ENCODE data around the gene FMNL3.
"Not testable (repeated sequence)": the region's sequence is repeated elsewhere in the genome, so short reads cannot be mapped to it uniquely, and the experiment has no call there.

The FMNL3 gene

DNA sequence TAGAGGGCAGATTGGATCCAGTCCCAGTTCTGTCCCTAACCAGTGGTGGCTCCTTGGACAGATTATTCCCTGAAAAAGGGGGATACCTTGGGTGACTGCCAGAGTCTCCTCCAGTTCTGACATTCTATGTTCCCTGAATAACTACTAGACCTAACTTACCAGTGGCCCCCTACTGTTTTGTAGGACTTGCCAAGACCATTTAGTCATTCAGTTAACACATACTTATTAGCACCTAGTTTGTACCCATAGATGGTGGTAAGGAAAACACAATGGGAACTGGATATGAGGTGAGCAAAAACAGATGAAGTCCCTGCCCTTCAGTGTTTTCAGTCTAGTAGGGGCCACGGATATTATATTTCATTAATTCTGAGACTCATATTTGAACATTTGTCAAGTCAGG is 80.4 kb downstream of the FMNL3 start:
- FAIRE-seq = no peak

DNA sequence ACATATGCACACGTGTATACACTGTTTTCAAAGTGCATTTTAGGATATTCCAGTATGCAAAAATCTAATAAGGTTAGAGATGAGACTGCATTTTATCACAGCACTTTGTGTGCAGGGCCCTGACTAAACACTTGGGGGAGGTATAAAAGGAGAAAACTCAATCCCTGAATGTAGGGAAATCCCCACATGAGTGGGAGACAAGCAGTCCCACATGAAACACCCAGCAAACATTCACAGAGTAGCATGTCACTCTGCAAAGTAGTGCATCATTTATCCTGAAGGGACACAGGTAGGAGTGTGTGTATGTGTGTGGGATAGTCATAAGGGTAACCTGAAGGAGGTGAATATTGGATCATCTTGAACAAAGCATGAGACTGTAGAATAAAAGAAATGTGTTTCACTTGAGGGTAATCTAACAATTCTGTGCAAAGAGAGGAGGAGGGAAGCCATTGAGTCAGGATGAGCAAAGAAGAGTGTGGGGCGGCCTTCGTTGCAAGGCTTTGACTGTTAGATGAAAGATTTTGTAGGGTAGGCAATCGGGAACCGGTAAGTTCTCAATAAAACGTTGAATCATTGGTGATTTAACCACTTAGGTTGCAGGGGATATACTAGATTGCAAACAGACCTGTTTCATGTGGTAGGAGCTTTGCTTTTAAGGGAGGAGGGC is 80.9 kb downstream of the FMNL3 start:
- FAIRE-seq = no peak

DNA sequence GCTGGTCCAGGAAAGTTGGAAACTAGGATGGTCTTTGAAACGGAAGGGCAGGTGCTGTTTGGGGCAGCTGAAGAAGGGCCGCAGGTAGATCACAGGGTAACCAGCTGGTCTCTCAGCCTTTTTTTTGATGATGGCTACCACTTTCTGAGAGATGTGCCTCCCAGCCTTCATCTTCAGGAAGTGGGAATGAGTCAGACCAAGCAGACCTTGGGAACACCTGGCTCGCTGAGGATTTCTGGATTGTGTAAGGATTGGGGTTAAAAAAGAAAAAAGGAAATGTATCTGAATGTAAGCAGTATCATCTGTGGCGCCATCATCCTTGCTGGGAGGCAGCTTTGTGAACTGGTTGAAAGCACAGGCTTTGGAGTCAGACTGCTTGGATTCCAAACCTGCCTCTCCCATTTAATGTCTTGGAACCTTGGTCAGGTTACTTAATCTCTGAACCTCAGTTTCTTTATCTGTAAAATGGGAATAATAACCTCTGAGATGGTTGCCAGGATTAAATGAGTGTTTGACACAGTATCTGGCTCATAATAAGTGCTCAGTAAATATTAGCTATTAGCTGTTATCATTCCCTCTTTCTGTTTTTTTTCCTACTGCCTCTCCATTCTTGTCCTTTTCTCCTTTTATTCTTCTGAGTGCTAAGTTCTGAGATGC is 82.2 kb downstream of the FMNL3 start:
- no peak for FAIRE-seq

DNA sequence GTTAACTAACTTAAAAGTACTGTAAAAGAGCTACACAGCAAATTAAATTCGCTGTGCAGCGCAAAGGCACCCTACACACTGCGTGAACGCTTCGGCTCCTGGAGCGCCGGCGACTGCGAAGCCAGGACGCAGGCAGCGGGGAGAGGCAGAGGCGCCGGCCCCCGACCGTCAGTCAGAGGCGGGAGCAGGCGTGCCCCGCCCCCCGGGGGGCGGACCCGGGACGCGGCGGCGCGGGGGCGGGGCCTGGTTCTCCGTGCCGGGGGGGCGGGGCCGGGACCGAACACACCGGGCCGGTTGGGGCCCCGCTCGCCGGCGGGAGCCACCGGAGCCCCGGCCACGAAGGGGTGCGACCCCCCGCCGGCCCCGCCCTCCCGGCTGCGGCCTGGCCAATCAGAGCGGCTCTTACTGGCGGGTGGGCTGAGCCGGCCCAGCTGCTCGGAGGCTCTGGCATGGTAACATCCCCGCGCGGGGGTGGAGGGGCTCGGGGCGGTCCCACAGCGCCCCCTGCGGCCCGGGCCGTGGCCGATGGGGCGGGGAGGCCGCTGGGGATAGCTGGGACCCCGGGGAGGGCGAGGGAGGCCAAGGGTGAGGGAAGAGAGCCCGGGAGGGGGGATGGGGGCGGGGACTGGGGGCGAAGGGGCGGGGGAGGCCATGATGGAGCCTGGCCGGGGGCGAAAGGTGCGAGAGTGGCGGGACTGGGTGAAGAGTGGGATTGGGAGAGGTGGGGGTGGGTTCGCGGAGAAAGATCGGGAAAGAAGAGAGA is 83.9 kb downstream of the FMNL3 start, which contains the start of gene PRPF40B:
TSS of gene PRPF40B (plus strand) at position 420 of the 763 bp plus-strand sequence. CDS start at position 450, 30 bp downstream.
- no peak for FAIRE-seq

DNA sequence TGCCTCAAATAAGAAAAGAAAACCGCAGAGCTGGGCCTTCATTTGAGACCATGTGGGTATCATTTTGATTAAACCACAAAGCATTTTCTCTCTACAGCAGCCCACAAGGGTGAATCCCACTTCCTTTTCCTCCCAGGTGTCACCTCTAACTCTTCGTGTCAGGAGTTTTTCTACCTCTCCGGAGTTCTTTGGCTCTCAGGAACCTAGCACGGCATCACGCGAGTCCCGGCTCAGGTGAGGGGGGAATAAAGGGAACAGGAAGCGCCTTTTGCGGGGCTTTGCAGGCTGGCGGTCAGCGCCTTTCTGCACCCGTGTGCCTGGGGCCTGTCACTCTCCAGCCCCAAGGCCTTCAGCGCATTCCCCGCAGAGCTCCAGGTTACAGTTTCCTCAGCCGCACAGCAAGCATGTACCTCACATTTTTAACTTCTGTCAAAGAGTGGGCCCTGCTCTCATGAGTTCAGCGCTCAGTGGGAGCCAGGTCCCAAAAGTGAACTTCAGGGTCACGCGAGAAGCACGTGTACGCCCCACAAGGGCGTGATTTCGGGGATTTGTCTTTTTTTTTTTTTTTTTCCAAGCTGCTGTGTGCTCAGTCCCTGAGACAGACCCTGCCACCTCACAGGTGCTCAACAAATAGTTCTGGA is 84.6 kb downstream of the FMNL3 start:
- no peak for FAIRE-seq

DNA sequence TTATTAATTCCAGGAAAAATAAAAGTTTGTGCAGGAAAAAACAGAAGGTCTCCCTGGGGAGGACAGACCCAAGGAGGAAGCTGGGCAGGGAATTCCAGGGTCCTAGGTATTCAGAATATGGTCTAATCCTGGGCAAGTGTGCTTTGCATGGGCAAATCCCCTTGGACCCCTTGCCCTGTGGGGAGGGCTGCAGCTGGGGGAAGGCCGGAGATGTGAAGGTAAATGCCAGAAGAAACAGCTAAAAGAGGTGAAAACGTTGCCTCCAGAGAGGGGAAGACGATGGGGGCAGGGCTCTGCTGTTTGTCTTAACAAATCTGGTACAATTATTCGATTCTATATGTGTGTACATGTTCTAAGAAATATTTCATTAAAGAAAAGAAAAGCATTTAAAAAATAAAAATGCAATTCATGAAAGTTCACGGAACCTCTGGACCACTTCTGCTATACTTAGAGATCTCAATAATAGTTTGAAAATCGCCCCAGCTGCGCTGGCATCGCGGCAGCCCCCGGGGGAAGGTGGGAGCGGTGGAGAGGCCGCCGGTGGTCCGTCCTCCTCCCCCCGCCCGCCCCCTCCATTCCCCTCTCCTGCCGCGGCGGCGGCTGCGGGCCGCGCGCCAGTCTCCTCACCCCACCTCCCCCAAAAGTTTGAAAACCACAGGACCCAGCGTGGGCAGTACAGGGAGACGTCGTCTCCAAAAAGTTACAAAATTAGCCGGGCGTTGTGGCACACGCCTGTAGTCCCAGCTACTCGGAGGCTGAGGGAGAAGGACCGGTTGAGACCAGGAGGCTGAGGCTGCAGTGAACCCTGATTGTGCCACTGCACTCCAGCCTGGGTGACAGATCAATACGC is 85.3 kb downstream of the FMNL3 start:
- no peak for FAIRE-seq

DNA sequence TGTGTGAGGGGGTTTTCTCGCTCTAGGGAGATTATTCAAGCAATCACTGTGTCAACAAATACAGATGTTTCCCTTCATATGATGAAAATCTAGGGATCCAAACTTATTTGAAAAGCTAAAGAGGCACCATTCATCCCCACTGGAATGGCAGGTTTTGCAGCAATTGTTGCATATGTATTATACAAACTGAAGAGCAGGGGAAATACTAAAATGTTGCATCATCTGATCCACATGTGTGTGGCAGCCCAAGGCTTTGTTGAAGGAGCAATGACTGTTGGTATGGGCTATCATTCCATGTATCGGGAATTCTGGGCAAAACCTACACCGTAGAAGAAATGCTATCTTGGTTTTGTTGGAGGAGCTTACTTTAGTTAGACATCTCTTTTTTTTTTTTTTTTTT is 87.9 kb downstream of the FMNL3 start:
- FAIRE-seq = no peak

DNA sequence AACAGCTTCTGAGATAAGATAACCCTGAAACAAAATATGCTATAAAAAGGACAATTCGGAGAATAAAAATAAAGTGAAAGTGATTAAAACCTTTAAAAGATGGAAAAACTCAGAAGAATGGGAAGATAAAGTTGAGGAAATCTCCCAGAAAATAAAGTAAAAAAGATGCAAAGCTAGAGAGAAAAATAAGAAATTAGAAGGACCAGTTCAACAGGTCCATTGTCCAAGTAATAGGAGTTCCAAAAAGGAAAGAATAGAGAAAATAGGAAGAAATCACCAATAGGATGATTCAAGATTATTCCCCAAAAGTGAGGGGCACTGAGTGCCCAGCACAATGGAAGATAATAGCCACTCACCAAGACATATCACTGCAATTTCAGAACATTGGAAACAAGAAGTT is 88.6 kb downstream of the FMNL3 start:
- FAIRE-seq = no peak

DNA sequence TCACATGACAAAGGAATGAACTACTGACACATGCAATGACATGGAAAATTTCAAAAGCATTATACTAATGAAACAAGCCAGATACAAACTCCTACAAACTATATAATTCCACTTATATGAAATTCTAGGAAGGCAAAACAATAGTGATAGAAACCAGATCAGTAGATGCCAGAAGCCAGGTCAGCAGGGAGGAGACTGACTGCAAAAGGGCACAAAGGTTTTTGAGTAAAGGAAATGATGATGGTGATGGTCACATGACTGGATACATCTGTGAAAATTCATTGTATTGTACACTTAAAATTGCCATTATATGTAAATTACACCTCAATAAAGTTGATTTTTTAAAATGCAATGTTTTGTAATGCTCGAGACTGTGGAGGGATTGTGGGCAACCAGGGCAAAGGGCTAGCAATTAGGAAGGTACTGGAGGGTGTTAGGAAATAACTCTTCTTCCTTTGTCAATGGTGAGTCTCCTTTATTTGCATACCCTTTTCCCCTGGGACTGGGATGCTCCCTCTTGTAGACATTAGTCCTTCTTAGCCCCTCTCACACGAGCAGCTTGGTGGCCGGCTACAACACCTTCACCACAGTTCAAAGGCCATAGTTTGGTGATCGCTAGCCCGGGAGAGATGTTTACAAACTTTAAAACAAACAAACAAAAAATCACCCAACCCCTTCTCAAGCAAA is 90.5 kb downstream of the FMNL3 start:
- no peak for FAIRE-seq

DNA sequence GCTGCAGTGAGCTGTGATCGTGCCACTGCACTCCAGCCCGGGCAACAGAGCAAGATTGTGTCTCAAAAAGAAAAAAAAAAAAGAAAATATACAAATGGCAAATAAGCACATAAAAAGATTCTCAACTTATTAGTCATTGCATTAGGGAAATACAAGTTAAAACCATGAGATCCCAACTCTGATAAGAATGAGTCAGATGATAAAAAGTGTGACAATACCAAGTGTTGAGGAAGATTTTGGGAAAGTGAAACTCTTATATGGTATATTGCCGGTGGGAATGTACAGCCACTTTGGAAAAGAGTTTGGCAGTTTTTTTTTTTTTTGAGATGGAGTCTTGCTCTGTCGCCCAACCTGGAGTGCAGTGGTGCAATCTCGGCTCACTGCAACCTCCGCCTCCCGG is 91.5 kb downstream of the FMNL3 start:
- no peak for FAIRE-seq

DNA sequence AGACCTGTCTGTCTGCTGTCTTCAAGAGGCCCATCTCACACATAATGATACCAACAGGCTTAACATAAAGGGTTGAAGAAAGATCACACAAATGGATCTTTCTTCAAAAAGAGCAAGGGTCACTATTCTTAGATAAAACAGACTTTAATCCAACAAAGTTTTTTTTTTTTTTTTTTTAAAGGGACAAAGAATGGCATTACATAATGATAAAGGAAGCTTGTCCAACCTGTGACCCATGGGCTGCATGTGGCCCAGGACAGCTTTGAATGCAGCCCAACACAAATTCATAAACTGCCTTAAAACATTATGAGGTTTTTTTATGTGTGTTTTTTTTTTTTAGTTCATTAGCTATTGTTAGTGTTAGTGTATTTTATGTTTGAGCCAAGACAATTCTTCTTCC is 95.0 kb downstream of the FMNL3 start:
- FAIRE-seq = no peak

DNA sequence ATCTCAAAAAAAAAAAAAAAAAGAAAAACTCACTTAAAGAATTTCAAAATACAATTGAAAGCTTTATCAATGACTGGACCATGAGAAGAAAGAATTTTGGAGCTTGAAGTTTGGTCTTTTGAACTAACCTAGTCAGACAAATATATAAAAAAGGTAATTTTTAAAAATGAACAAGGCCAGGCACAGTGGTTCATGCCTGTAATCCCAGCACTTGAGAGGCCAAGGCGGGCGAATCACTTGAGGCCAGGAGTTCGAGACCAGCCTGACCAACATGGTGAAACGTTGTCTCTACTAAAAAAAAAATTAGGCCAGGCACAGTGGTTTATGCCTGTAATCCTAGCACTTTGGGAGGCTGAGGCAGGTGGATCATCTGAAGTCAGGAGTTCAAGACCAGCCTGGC is 96.4 kb downstream of the FMNL3 start:
- FAIRE-seq = not testable (repeated sequence)

DNA sequence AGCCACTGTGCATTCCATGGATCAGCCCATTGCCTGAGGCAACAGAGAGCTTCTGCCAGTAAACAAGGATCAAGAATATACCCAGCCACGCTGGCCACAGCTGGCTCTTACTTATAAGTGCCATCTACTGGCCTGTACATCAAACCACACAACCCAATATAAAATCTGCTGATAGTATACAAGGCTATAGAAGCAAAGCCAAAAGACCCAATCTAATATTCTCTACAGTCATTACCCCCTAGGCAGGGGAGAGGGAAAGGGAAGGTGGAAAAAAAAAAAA is 97.4 kb downstream of the FMNL3 start:
- FAIRE-seq = no peak

DNA sequence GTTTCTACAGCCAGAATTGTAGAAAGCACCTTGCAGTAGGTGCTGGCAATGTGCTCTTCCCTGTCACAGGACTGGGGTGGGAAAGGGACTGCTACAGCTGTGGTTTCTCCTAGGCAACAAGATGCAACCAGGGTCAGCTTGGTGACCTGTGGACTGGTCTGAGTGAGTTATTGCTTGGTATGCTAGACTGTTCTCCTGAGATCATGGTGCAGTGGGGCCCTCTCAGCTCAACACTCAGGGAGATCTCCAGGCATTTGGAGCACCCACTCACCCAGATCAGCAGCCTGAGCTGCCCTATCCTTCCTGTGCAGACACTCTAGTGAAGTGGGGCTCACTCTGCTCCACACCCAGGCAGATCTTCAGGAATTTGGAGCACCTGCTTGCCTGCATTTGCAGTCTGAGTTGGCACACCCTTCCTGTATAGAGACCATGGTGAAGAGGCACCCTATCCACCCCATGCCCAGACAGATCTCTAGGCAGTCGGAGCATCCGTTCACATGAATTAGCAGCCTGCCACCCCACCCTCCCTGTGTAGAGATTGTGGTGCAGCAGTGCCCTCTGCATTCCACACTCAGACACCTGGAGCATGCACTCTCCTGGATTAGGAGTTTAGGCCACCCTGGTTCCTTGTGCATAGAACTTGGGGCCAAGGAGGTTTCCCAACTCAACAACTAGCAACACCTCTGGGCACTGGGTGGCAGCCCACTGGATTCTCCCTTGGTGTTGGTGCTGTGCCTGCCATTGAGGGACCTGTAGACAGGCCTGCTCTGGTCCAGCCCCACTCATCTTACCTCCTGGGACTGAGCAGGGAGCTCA is 97.9 kb downstream of the FMNL3 start:
- no peak for FAIRE-seq

DNA sequence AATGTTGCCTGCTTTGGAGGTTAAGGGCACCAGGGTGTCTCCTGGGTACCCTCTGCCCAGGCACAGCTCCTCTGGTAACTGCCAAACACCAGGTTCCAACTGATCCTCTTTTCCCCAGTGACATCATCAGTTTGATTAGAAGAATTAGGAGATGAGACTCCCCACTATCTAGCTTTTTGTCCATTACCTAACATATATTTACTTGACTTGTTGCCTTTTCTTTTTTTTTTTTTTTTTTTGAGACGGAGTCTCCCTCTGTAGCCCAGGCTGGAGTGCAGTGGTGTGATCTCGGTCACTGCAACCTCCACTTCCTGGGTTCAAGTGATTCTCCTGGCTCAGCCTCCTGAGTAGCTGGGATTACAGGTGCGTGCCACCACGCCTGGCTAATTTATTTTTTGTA is 101.7 kb downstream of the FMNL3 start, which contains the start of gene FAM186B:
TSS of gene FAM186B (minus strand) at position 101 of the 400 bp plus-strand sequence. CDS start 162 bp downstream, outside the sequence.
- FAIRE-seq = not testable (repeated sequence)

DNA sequence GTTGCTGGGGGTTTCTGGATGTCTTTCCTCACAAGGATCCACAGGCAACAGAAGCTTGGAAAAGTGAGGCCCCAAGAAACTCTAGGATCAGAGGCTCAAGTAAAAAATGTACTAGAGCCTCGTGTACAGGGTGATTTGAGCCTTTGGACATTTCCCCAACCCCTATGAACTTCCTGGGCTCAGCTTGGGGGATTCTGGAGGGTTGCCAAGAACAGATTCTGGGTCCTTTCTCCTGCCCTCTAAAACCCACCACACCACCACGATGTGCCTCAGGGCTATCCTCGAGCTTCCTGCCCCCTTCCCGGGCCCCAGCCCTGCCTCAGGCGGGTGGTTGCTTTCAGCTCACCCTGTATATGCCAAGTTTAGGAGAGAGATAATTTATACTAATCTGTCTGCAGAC is 102.3 kb downstream of the FMNL3 start:
- no peak for FAIRE-seq

DNA sequence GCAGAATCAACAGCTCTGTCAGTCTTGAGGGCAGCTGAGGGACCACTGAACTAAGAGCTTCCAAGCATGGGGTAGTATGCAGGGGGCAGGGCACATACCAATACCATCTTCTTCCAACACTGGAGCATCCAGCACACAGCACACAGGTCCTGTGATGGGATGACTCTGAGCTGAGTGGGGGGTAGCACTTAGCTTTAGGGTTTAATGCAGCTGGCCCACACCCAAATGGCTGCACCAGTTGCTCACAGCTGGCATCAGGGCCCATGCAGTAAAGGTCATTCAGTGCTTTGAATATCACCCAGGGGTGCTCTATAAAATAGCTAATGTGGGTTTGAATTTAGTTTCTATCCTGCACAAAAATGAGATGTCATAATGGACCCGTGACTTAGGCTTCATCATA is 103.5 kb downstream of the FMNL3 start:
- FAIRE-seq = no peak

DNA sequence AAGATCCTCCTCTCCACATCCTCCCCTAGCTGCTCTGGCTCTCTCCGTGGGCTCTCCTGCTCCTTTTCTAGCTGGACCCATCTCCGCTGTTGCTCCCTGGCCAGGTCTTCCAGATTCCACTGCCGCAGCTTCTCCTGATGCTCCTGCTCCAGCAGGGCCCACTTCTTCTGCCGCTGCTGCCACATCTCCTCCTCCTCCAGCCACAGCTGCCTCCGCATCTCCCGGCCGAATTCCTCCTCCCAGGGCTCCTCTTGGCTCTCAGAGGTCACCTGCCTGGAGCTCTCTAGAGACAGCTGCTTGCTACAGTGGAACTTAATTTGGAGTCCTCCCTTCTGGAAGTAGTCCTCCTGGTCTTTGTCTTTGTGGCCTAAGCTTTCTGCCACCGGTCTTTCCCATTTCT is 107.2 kb downstream of the FMNL3 start:
- no peak for FAIRE-seq

DNA sequence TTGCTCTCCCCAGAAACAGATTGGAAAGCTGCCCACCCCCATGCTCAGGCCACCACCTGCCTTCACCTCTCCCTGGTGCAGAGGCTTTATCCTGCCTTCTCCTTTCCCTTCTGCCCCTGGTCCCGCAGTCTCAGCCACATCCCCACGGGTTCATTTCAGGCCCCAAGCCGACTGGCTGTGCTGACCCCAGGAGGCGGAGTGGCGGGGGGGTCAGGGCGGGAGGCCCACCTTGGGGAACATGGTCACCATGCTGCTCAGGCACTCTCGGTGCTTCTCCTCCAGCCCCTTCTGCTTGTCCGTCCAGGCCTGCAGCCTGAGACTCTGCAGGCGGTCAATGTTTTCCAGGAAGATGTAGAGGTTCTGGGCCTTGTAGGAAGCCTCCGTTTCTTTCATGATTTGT is 108.7 kb downstream of the FMNL3 start:
- FAIRE-seq = no peak

DNA sequence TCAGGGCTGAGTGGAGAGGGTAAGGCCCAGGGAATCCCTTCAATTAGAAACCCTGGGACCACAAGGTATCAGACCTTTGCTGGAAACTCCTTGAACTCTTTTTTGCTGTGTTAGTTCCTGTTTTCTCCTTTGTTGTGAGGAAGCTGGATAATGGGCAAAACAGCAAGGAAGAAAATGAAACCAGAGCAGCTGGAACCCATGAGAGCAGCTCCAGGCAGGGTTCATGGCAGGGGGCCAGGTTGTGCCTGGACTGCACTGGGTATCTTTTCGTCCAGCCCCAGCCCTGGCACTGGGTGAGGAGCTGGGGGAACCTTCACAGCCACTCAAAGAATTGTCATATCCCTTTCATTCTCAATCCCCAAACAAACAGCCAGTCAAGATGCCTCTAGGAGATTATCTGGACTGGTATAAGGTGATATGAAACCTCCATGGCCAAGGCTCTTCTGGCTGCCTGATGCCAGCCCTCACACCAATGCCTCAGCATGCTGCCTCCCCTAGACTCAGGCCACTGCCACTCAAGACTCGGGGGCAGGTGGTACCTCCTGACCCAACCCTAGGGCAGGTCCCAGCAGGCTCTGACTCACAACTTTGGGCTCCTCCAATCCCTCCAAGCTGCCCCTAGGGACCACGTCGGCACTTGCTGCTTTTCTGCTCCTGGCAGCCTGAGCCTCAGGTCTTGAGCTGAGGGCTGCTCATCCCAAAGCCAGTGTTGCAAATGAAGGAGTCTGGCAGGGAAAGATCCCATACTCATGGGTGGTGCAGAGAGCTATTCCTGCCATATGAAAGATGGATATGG is 118.3 kb downstream of the FMNL3 start:
- no peak for FAIRE-seq

Data from colon (tissue), 2 donors.